GM12865 (cell line): ENCODE results near the gene CELSR2.

Experiments used
- DNase-seq: peaks from one replicate; pipeline ENCODE4 v3.0.0; 2010; ENCODE audit warnings: low read depth
- H3K4me3 ChIP-seq: 2 replicates; pipeline ENCODE4 v1.5.1; 2011; ENCODE audit warnings: mild to moderate bottlenecking, low read depth, low read length, control low read depth
- TF ChIP-seq, protein P1 (sequence below): IDR thresholded peaks from 2 replicates; pipeline ENCODE4 v1.5.1; 2011; ENCODE audit warnings: low read length, control low read depth, low read depth, inconsistent platforms; ENCODE audit not compliant: insufficient read depth; ENCODE audit errors: missing control alignments

CELSR2 gene

DNA sequence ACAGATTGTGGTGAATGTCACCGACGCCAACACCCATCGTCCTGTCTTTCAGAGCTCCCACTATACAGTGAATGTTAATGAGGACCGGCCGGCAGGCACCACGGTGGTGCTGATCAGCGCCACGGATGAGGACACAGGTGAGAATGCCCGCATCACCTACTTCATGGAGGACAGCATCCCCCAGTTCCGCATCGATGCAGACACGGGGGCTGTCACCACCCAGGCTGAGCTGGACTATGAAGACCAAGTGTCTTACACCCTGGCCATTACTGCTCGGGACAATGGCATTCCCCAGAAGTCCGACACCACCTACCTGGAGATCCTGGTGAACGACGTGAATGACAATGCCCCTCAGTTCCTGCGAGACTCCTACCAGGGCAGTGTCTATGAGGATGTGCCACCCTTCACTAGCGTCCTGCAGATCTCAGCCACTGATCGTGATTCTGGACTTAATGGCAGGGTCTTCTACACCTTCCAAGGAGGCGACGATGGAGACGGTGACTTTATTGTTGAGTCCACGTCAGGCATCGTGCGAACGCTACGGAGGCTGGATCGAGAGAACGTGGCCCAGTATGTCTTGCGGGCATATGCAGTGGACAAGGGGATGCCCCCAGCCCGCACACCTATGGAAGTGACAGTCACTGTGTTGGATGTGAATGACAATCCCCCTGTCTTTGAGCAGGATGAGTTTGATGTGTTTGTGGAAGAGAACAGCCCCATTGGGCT lies 3.0 kb downstream of the CELSR2 start:
- DNase-seq = no peak
- no peak overlapping the region for H3K4me3 ChIP-seq
- TF ChIP-seq, protein P1, sequence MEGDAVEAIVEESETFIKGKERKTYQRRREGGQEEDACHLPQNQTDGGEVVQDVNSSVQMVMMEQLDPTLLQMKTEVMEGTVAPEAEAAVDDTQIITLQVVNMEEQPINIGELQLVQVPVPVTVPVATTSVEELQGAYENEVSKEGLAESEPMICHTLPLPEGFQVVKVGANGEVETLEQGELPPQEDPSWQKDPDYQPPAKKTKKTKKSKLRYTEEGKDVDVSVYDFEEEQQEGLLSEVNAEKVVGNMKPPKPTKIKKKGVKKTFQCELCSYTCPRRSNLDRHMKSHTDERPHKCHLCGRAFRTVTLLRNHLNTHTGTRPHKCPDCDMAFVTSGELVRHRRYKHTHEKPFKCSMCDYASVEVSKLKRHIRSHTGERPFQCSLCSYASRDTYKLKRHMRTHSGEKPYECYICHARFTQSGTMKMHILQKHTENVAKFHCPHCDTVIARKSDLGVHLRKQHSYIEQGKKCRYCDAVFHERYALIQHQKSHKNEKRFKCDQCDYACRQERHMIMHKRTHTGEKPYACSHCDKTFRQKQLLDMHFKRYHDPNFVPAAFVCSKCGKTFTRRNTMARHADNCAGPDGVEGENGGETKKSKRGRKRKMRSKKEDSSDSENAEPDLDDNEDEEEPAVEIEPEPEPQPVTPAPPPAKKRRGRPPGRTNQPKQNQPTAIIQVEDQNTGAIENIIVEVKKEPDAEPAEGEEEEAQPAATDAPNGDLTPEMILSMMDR = no peak

DNA sequence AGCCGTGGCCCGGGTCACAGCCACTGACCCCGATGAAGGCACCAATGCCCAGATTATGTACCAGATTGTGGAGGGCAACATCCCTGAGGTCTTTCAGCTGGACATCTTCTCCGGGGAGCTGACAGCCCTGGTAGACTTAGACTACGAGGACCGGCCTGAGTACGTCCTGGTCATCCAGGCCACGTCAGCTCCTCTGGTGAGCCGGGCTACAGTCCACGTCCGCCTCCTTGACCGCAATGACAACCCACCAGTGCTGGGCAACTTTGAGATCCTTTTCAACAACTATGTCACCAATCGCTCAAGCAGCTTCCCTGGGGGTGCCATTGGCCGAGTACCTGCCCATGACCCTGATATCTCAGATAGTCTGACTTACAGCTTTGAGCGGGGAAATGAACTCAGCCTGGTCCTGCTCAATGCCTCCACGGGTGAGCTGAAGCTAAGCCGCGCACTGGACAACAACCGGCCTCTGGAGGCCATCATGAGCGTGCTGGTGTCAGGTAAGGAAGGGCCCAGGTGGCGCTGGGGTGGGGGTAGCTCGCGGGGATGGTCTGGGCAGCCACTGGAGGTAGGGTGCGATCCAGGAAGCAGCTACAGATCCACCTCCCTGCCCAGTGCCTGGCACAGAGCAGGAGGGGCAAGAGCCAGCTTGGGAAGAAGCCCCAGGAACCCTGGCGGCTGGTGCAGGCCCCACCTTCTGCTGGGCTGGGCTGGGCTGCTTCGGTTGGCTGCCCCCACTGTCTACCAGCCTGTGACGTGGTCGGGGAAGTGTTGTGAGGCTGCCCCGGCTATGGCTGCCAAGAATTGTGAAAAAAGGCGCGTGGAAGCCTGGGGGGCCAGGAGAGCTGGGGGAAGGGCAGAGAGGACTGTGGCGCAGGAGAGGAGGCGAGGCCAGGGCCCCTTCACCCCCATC lies 3.8 kb downstream of the CELSR2 start:
- TF ChIP-seq, protein P1 = no peak
- DNase-seq = no peak
- H3K4me3 ChIP-seq = no peak overlapping the region

DNA sequence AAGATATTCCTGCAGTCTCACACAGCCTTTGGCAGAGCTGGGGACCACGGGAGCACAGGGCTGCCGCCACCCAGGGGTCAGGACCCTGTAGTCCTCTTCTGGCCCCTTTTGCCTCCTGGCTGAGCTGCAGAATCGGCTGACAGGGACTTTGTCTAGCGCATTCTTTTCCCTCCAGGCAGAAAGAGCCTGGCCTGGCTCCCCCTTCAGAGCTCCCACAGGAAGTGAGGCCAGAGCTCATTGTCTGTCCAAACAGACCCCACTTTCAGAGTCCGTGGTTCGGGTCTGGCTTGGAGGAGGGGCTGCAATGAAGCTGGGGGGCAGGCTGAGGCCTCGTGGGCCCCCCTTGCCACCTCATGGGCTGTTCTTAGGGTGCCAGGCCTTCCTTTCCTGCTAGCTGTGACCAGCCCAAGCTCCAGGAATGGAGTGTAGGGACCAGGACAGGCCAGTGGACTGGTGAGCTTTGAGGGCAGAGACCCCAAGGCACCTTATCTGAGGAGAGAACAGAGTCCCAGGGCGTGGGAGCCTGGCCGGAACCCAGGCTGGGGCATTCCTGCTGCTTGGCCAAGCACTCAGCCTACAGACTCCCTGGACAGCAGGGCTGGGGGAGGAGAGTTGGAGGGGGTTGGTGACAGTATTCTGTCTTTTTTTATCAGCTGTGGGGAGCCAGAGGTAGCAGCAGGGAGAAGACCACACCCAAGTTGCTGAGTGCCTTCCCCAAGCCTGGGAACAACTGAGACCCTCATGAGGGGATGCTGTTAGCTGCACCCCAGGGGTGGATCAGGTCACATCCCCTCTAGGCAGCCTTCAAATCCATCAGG lies 4.7 kb downstream of the CELSR2 start:
- H3K4me3 ChIP-seq = no peak overlapping the region
- no peak for DNase-seq
- TF ChIP-seq, protein P1 = no peak

DNA sequence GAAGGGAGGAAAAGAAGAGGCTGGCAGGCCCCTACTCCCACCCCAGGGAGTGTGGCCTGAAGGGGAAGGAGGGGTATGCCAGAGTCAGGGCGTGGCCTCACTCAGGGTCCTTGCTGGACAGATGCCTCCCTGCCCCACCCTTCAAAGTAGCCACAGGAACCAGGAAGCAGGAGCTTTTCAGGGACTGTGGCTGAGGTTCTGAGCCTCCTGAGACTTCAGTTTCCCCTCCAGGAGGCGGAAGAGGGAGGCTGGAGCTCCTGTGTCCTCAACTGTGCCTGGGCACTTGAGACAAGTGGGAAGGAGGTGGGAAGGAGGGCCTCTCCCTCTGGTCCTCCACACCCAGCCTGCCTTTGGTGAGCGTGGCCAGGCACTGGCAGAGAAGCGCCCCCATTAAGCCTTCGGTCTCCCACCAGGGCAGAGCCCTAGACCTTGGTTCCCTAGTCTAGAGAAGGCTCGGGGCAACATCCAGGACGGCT lies 5.3 kb downstream of the CELSR2 start:
- no peak overlapping the region for H3K4me3 ChIP-seq
- TF ChIP-seq, protein P1 = no peak
- no peak for DNase-seq

DNA sequence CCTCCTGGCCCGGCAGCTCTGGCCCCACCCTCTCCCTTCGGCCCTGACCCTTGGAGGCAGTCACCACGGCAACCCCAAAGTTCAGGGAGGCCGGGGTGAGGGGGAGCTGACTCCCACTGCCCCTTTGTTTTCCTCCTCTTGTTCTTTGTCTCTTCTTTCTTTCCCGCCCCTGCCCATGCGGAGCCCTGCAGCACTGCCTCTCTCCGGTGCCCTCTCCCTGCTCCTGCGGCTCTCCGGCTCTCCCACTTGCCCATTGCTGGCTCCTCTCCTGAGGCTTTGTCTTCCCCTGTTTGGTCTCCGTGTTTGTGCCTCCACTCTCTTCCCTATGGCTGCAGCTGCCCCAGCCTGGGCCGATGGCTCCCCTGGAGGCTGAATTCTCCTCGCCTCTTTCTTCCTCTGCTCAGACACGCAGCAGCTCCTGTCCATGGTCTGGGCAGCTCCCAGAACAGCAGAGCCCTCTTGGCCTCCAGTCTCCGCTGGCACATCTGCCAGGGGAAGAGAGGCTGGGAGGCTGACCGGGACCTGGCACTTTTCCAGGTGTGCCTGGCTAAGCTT lies 5.8 kb downstream of the CELSR2 start:
- no peak for DNase-seq
- no peak overlapping the region for H3K4me3 ChIP-seq
- TF ChIP-seq, protein P1 = no peak

DNA sequence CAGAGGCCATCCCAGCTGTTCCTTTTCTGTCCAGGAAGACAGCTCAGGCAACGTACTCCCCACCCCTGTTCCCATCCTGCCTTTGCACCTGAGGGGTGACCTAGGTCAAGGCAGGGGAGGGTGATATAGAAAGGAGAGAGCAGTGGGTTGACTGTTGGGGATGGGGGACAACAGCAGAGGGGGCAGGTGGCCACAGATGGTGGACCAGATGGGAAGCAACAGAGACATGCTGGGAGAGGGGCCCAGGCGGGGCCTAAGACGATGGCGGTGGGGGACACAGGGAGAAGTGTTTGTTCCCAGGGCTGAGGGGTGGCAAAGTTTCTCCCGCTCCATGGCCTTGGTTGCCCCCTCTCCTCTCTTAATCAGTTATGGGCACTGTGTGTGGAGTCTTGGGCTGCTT lies 6.3 kb downstream of the CELSR2 start:
- TF ChIP-seq, protein P1 = no peak
- no peak for DNase-seq
- H3K4me3 ChIP-seq = no peak overlapping the region
